ENCODE results near the gene PSMD5. TPM values are rescaled to one million over a fixed set of nuclear protein-coding genes. Genes with fewer than 3 reads are reported as not detected.

Gene PSMD5
- polyA plus RNA-seq, 3 donors, result 27.3 to 37.6 (median 36.0) TPM

- DNase-seq, result no peak
These were observed 75.3 kb downstream of the PSMD5 start for GRCh38 chr9:120767451-120767850.

Other genes with a start within 250 kb of the PSMD5 start
- 10 to 100 TPM; 14.0 to 17.9 (median 15.6) TPM for gene MEGF9, start 128.5 kb downstream of the PSMD5 start, polyA plus RNA-seq (ENCODE audit: insufficient read length in 3 of 3)
- gene FBXW2, start 49.5 kb downstream of the PSMD5 start, polyA plus RNA-seq (ENCODE audit: insufficient read length in 3 of 3), result 10 to 100 TPM; 35.8 to 50.7 (median 46.9) TPM
- 10 to 100 TPM; 26.0 to 39.7 (median 34.7) TPM for gene PHF19, start 34.3 kb upstream of the PSMD5 start, polyA plus RNA-seq (ENCODE audit: insufficient read length in 3 of 3)
- 1 to 10 TPM; 4.9 to 6.6 (median 6.4) TPM for gene TRAF1, start 83.9 kb upstream of the PSMD5 start, polyA plus RNA-seq (ENCODE audit: insufficient read length in 3 of 3)
- 10 to 100 TPM; 11.7 to 17.3 (median 16.1) TPM for gene C5, start 207.4 kb upstream of the PSMD5 start, polyA plus RNA-seq (ENCODE audit: insufficient read length in 3 of 3)
- gene CNTRL, start 232.0 kb upstream of the PSMD5 start, polyA plus RNA-seq (ENCODE audit: insufficient read length in 3 of 3), result 10 to 100 TPM; 29.2 to 37.0 (median 35.7) TPM

Measured in renal pelvis (tissue), 4 donors.